ENCODE measurements around the gene RAB8B.
"Not testable (repeated sequence)": the region's sequence is repeated elsewhere in the genome, so short reads cannot be mapped to it uniquely, and the experiment has no call there.

Gene RAB8B

DNA sequence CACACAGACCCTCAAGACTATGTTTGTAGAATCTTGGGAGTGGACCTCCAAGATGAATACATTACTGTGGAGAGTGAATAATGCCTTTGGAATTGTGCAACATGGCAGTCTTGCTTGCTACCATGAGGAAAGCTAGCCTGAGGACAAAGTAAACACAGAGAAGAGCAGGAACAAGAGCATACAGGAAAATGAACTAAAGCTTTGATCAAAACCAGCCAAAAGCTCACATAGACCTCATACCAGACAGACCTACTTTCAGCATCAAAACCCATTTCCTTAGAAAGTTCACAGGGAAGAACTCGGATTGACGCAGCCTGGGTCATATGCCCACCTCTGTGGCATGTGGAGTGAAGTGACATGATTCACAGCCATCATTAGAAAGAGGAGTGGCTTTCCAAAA, 3.3 kb upstream of the RAB8B start:
- no peak for DNase-seq

DNA sequence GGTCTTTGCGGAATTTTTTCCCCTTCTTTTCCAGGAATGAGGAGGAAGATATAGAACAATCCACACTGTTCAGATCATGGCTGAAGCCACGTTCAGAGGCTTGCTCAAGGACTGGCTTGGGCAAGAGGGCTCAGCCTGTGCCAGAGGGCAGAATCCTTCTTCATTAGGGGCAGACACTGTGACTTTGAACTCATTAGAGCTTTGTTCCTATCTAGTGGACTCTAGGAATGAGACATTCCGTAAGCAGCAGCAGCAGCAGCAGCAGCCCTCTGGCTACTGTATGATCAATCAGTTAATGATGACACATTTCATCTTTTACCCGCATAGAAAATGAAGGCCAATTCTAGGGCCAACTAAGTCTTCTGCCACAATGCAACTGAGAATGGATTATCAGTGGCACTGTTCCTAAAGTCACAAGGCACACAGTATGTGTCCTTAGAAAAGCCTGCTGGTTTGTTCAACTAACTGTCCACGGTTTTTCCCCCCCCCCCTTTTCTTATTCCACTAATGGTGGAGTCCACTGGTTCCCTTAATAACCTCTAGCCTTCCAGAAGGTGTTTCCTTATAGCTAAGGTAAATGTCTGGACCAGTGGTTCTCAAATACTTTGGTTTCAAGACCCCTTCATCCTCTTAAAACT, 1.7 kb upstream of the RAB8B start:
- DNase-seq, result no peak

DNA sequence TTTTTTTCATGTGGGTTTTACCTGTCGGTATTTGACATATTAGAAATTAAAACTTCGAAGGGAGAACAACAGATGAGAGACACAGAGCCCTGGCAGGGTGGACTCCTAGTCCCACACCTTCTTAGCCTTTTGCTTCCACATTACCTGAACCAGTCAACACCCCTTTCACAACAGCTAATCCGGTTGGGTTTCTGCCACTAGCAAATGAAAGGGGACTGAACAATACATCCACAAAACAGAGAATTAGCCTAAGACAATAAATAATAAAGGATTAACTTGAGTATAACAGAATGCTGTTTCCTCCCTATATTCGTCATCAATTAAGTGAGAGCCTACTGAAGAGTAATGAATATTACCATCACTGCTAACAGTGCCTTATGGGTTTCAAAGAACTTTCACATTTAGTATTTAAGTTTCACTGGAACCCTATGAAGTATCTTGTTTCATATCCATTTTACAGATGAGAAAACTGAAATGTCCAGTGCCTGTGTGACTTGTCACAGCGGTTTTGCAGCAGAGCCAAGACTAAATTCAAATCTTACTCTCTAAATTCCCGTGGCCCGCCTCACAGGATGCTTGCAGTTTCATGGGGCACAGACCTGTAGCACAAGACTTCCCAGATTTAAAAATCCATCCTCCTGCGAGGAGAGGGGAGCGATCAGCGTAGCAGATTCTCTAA, 1.0 kb upstream of the RAB8B start:
- DNase-seq, result peak; percentile 12

DNA sequence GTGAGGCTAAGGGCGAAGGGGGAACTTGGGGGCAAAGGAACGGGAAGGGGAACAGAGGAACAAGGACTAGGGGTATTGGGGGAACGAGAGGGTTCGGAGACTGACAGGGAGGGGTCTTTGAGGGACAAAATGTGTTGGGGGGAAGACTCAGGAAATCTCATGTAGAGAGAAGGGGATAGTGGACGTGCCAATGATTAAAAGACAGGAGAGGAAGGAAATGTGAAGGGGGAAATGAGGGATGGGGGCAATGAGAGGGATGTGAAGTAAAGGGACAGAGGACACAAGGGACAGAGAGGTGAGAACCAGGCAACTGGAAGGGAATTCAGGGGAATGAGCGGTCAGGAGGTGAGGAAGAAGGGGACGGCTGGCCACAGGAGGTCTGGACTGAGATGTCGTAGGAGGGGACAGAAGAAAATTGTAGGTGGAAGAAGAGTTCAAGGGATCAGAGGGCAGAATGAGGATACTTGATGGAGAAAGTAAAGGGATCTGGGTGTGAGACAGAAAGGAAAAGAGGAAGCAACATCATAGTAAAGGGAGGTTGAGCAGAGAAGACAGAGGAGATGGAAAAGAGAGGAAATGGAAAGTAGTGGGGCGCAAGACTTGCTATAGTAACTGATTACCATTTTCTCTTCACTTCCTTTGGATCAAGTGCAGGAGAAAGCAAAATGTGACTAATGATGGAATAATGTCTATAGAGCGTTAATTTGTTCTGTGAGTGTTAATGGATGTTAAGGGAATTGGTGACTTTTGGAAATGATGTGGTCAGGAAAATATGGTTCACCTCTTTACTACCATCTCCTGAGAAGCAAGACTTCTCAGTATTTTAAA, 749 bp downstream of the RAB8B start:
- DNase-seq, result no peak

DNA sequence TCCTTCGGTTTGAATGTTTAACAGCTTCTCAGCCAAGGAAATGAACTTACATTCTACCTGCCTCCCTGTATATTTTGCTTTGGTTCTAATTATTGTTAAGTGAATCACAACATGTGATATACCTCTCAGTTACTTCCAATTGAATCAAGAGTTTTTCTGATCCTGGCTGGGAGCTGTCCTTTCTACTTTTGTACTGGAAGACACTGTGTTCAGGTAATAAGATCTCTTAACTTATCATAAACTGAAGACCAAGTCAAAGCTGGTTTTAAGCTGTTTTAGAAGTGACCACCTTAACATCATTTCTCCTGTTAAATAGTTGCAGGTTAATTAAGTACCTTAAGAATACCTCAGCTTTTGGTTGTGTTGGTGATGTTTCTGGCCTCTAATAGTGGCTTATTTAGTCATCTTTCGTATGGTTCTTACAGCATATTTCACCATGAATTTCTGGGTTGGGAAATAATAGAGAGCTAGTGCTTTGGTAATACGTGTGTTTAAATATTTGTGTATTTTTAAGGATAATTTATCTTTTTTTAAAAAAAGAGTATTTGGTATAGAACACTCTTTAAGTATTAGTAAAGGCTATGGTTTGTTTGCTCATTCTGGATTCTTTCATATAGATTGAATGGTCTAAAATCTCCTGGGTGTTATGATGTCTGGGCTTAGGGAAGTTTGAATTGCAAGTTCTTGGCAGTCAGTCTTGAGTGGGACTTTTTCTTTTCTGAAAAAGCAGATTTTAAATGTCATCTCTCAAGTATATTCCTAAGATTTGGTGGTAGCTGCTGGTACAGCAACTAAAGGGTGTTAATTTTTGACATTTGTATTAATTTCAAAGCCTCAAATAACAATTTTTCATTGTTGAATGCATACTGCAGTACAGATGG, 1.6 kb downstream of the RAB8B start:
- no peak for DNase-seq

DNA sequence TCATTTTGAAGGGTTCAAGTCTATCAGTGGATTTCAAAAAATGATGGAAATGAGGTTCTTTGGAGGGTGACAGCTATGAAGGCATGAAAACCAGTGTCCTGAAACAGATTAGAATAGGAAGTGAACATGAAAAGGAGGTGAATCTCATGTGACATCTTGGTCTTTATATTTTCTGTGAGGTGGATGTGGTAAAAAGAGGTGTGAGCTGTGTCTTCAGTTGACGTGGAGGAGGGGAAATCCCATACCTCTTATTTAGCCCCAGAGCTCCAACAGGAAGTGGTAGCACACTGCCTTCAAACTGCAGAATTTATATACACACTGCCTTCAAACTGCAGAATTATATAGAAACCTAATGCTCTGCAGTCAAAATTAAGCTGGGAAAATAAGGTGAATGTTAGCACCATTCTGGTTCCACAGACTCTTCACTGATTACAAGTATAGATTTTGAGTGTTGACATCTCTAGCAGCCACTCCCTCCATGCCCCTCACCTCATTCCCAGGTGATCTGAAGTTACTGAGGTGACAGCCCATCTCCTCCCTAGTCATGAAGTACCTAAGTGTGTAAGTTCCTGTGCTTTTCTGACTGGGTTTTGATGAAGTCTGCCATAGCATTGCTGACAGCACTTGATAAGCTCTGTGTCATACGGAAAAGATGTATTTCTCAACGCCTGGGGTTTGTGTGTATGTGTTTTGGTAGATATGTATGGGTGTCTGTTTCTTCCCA, 2.7 kb downstream of the RAB8B start:
- DNase-seq, result no peak

DNA sequence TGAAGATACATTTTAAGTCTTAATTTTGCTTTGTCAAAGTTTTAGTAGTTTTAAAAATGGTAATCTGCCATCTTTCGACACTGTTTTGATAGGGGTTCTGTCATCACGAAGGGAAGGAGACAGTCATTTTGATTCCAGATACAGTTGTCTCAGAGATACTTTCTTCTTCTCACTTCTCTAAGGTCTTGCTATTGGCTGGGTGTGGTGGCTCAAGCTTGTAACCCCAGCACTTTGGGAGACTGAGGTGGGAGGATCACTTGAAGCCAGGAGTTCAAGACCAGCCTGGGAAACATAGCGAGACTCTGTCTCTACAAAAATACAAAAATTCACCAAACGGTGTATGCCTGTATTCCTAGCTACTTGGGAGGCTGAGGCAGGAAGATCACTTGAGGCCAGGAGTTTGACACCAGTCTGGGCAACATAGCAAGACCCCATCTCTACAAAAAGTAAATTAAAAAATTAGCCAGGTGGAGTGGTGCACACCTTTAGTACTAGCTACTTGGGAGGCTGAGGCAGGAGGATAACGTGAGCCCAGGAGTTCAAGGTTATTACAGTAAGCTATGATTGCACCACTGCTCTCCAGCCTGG, 3.3 kb downstream of the RAB8B start:
- DNase-seq, result no peak

DNA sequence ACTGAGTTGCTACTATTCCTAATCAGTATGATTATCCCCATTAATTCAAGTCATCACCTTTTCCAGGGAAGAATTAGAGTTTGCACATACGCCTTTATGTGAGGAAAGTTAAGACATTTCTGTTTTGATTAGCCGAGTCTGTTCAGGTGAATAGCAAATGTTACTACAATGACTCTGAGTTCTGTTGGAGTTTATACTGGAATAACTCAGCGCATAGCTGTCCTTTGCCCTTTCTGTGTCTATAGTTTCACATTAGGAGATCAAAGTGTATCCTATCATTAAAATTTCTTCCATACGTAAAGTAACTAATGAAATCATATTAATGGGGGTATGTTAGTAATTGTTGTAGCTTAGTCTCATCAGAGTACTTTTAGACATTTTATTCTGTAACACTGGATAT, 4.9 kb downstream of the RAB8B start:
- no peak for DNase-seq

DNA sequence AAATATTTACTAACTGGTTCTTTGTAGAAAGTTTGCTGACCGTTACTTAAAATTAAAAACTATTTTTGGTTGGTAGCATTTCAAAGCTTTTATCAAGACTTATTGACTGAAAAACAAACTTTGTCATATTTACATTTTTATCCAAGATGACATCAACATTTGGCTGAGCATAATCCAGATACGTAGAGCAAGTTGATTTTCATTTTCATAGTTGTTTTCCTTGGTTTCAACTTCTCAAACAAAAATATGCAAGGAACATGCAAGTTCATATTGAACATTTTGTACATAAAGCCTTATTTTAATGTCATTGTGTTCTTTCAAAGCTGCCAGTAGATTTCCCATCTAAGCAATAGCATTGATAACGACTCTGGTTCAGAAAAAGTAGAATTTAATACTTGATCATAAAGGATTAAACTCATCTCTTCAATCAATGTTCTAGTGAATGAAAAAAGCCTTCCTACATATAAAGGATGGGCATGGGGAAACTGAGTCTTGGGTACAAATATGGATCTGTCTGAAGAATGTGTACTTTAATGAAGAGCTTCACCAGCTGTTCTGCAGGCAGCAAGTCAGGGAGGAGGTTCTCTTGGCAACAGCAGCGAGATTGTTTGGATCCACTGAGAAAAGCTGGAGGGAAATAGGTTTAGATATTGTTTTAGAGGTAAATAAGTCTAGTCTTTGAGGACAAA, 5.6 kb downstream of the RAB8B start:
- DNase-seq, result no peak

DNA sequence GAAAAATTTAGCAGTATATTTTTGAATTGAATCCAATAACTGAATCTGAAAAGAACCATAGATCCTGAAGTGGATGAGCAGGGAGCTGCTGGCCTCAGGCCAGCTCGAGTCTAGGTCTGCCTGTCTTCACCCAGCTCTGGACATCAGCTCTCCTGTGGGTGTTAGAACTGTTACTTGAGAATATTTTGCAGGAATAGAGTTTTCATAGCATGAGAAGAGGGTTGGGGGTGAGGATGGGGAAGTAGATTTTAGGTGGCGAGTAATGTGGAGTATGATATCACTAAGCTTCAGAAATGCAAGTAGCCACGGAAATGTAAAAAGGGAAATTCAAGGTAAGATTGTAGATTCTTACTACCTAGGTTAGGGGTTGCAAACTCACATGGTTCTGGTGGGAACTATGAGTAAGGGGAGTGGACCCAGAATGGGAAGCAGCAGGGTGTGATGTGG, 6.2 kb downstream of the RAB8B start:
- DNase-seq, result no peak

DNA sequence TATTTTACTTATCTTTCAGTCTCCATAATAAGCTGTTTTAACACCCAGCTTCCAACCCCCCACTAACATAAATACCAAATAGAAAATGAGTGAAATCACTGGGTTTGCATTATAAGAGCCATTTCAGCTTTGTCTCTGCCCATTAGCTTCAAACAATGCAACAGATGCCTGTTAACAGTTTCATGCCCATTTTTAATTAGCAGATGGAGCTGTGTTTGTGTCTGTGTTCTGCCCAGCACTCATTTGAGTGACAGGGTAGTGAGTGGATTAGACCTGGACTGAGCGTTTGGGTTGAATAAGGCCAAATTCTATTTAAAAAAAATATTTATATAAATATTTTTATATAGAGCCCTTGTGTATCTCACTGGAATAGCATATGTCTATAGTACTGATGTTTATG, 7.4 kb downstream of the RAB8B start:
- no peak for DNase-seq

DNA sequence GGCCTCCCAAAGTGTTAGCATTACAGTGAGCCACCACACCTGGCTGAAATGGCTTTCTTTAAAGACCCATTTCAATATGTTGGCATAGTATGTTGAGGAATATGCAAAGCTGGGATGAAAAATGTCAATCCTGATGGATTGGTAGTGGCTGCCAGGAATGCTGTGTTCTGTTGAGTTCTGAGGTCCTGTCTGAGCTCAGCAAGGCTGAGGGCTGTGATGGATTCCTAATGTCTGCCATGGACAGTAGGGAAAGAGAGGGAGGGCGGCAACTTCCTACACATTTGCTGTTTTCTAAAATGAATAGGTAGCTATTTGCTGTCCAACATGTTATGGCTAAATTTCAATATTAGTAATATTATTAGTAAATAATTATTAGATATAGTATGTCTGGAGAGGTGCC, 8.2 kb downstream of the RAB8B start:
- DNase-seq, result no peak

DNA sequence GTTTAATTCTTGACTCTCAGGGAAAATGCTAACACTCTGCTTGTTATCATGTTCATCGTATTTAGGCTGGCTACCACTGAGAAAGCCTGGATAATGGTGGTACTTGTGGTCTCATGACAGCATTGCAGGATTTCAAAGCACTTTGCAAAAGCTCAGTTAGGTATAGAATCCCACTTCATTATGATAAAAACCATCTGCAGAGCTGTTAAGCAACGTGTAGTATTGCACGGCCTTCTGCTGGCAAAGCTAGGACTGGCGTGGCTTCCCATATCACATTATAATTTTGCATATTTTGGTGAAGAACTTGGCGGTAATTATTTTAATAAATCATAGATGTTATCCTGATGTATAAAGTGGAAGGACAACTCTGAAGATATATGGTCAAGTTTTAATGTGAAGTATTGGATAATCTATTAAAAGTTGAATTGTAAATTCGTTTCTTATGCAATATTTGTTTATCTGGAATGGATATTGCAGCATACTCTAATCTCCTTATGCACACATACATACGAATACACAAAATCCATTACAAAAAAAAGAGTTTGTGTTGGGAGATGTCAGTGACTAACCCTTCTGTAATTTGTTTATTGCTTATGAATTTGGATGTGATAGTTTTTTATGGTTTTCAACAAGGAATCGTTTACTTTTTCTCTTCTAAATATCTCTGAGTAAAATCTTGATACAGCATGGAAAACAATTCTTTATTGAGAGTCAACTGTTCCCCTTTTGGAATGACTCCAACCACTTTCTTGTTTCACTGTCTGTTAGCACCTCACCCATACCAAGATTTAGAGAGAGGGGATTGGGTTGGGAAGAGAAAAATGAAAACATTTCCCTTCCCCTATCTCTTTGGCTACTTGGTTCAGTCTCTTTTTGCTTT, 9.2 kb downstream of the RAB8B start:
- DNase-seq, result no peak

DNA sequence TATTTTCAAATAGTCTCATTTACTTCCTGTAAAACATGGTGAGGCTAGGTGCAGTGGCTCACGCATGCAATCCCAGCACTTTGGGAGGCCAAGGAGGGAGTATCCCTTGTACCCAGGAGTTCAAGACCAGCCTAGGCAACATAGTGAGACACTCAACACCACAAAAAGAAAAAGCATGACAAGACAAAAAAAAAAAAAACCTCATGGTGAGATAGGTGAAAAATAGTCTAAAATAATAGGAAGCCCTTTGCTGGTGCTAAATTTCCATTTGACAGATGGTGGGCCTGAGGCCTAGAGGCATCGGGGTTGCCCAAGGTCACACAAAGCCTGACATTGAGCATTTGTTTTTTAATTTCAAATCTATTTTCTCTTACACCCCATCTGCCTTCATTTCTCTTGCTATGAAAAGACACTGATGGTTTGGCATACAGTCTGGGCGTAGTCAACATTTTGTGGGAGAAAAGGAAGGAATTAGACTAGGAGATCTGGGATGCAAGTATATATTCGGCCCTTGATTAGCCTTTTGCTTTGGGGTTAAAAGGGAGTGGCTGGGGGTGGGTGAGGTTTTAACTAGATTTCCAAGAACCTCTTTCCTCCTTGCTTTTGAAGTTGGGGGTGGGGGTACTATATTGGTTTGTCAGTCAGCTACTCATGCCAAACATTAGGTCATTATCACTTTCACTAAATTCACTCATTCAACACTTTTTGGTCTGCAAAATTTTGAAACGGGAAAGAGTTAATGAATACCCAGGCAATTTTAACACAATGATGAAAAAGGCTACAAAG, 11.3 kb downstream of the RAB8B start:
- no peak for DNase-seq

DNA sequence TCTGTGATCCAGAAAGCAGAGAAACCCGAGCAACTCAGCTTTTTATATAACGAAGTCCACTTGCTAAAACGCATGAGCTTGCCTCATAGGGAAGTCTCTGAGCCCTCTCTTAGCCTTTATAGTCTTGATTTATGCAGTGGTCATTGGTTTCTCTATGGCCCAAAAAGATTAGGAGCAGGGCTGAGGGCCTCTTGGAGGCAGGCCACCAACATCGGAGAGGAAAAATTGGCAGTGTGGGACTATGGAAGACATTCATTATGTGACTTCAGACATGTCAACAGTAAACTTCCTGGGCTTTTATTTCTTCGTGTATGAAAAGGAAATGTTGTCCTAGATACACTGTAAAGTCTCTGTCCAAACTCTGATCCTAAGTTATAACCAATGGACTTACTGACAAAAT, 13.5 kb downstream of the RAB8B start:
- DNase-seq, result no peak

DNA sequence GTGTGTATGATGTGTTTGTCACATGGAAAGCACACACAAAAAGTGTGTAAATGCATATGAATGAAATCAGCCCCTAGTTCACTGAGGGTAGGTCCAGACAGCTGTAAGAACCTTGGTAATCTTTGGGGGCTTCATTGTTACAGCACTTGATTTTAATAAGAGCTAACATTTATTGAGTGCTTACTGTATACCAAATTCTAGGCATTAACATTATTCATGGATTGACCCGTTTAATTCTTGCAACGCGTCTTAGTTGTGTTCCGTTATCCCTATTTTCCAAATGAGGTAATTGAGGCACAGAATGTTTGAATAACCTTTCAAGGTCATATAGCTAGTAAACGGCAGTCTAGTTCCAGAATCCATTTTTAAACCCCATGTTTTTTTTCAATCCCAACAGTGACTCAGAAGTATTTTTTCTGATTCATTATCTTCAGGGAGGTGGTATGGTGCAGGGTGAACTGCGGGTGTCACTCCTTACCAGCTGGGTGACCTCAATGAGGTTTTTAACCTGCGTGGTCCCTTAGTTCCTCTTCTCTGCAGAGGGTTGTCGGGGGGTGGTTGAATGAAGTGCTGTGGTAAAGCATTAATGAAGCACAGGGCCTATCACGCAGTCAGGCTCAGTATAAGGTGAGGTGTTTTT, 14.2 kb downstream of the RAB8B start:
- DNase-seq, result peak; percentile 24

DNA sequence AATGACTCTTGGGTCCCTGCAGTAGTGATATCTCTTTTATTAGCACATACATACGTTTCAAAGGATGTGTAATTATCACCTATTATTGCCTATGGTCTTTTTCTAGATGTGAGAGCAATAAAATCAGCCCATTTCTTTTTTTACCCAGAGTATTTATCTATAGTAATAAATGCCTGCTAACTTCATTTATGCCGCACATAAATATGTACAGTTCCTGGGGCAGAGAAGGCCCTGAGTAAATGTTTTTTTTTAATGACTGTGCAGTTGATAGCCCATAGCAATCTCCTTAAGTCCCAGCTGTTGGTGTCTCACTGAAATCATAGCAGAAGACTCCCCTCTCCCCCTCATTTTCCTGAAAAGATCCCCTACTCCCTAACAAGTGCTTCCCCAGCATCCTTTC, 16.7 kb downstream of the RAB8B start:
- no peak for DNase-seq

DNA sequence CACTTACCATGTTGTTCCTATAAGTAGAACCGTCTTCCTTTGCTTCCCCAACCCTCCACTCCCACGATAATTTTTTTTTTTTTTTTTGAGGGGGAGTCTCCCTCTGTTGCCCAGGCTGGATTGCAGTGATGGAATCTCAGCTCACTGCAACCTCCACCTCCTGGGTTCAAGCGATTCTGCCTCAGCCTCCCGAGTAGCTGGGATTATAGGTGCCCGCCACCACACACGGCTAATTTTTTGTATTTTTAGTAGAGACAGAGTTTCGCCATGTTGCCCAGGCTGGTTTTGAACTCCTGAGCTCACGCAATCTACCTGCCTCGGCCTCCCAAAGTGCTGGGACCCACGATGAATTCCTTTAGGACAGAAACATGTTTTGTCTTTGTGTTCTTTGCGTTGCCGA, 19.4 kb downstream of the RAB8B start:
- not testable (repeated sequence) for DNase-seq

Data from stimulated activated CD4-positive, alpha-beta T cell treated with anti-CD3 and anti-CD28 coated beads, Interleukin-4, amount 100 ng/mL, for 1 hour (primary cell).